ENCODE results near the gene NRCAM.
A peak's percentile ranks its signal among the peaks of the same experiment; 100 is the strongest.

- TF ChIP-seq POLR2A (IDR thresholded peaks at IDR 0.05; ENCODE audit: low read depth, low read length) = no peak
- TF ChIP-seq TAF1 (IDR thresholded peaks at IDR 0.05; ENCODE audit: low read depth, low read length) = no peak
- 0 out of 2 replicates have a peak, but pooled peaks have one; percentile 14 for TF ChIP-seq POLR2AphosphoS5 (IDR thresholded peaks at IDR 0.05; ENCODE audit: low read depth, low read length)
- peak; percentile 83 for TF ChIP-seq SPI1 (IDR thresholded peaks at IDR 0.05; ENCODE audit: low read depth, low read length)
These were observed 244.6 kb downstream of the NRCAM start for GRCh38 chr7:108211382-108212201.

All from GM12891 (cell line).